ENCODE measurements around the gene MVK.
"Not testable (repeated sequence)": the region's sequence is repeated elsewhere in the genome, so short reads cannot be mapped to it uniquely, and the experiment has no call there.

MVK gene

GRCh38 chr12:109601557-109601956, 28.0 kb downstream of the MVK start:
- Histone ChIP-seq H3K36me3 (peaks cover 5% of the 10 kb centered on the region), H3K4me3 (ENCODE audit: low read depth, low read length) (no peak overlapping the region), H3K9me3 (ENCODE audit: severe bottlenecking) (no peaks in the 10 kb centered on the region), H3K27me3 (ENCODE audit: insufficient read depth, low read depth, severe bottlenecking) (no peaks in the 10 kb centered on the region), H3K27ac (no peak overlapping the region)
- no peak for TF ChIP-seq CTCF (IDR thresholded peaks at IDR 0.05; ENCODE audit: low read depth, low read length)
- no peak for DNase-seq

- not testable (repeated sequence) for H3K9me3 ChIP-seq (ENCODE audit: severe bottlenecking); H3K27ac ChIP-seq; H3K36me3 ChIP-seq; H3K27me3 ChIP-seq (ENCODE audit: insufficient read depth, low read depth, severe bottlenecking); H3K4me3 ChIP-seq (ENCODE audit: low read depth, low read length); DNase-seq
These were observed 28.5 kb downstream of the MVK start for GRCh38 chr12:109602132-109602531.

GRCh38 chr12:109604132-109604585, 30.6 kb downstream of the MVK start:
- DNase-seq, result no peak
- no peak for TF ChIP-seq CTCF (IDR thresholded peaks at IDR 0.05; ENCODE audit: low read depth, low read length)
- Histone ChIP-seq H3K9me3 (ENCODE audit: severe bottlenecking) (no peaks in the 10 kb centered on the region), H3K36me3 (peaks cover 4% of the 10 kb centered on the region), H3K27me3 (ENCODE audit: insufficient read depth, low read depth, severe bottlenecking) (no peaks in the 10 kb centered on the region), H3K4me3 (ENCODE audit: low read depth, low read length) (no peak overlapping the region), H3K27ac (peak overlapping the region; percentile 100)

GRCh38 chr12:109605016-109605415, 31.4 kb downstream of the MVK start:
- Histone ChIP-seq H3K36me3 (no peaks in the 10 kb centered on the region), H3K9me3 (ENCODE audit: severe bottlenecking) (no peaks in the 10 kb centered on the region), H3K27ac (peak overlapping the region; percentile 100), H3K27me3 (ENCODE audit: insufficient read depth, low read depth, severe bottlenecking) (no peaks in the 10 kb centered on the region), H3K4me3 (ENCODE audit: low read depth, low read length) (no peak overlapping the region)
- DNase-seq, result peak; percentile 87
- no peak for TF ChIP-seq CTCF (IDR thresholded peaks at IDR 0.05; ENCODE audit: low read depth, low read length)

- Histone ChIP-seq H3K9me3 (ENCODE audit: severe bottlenecking) (no peaks in the 10 kb centered on the region), H3K36me3 (no peaks in the 10 kb centered on the region), H3K27ac (peak overlapping the region; percentile 100), H3K4me3 (ENCODE audit: low read depth, low read length) (no peak overlapping the region), H3K27me3 (ENCODE audit: insufficient read depth, low read depth, severe bottlenecking) (no peaks in the 10 kb centered on the region)
- DNase-seq, result no peak
- TF ChIP-seq CTCF (IDR thresholded peaks at IDR 0.05; ENCODE audit: low read depth, low read length), result no peak
These were observed 32.1 kb downstream of the MVK start for GRCh38 chr12:109605599-109606228.

GRCh38 chr12:109606320-109607028, 32.9 kb downstream of the MVK start:
- Histone ChIP-seq H3K9me3 (ENCODE audit: severe bottlenecking) (no peaks in the 10 kb centered on the region), H3K27ac (peak overlapping the region; percentile 100), H3K27me3 (ENCODE audit: insufficient read depth, low read depth, severe bottlenecking) (no peaks in the 10 kb centered on the region), H3K4me3 (ENCODE audit: low read depth, low read length) (peak overlapping the region; percentile 38), H3K36me3 (no peaks in the 10 kb centered on the region)
- TF ChIP-seq CTCF (IDR thresholded peaks at IDR 0.05; ENCODE audit: low read depth, low read length), result no peak
- peak; percentile 92 for DNase-seq
